Neural progenitor cell (in vitro differentiated cells): Measurements from ENCODE around the gene LIG3. TPM values are rescaled to one million over a fixed set of nuclear protein-coding genes. Genes with fewer than 3 reads are reported as not detected.
"Not testable (repeated sequence)": the region's sequence is repeated elsewhere in the genome, so short reads cannot be mapped to it uniquely, and the experiment has no call there.

Source experiments
- DNase-seq: peaks from one replicate; pipeline ENCODE4 v3.0.0-alpha.2; 2016; ENCODE audit warnings: low spot score
- H2AFZ ChIP-seq: fragments of 200-600 bp; sonication (generic); replicated peaks from 2 replicates; pipeline ENCODE4 v1.6.1; 2016; ENCODE audit warnings: antibody characterized with exemption
- H3F3A ChIP-seq: fragments of 200-600 bp; sonication (generic); 2 replicates; pipeline ENCODE4 v1.6.1; 2016; ENCODE audit warnings: antibody characterized with exemption, low read depth
- H3K27ac ChIP-seq: fragments of 200-600 bp; sonication (generic); 2 replicates; pipeline ENCODE4 v1.5.1; 2016; ENCODE audit warnings: mild to moderate bottlenecking
- H3K27me3 ChIP-seq: fragments of 200-600 bp; sonication (generic); 2 replicates; pipeline ENCODE4 v1.6.1; 2016; ENCODE audit warnings: mild to moderate bottlenecking, moderate library complexity
- H3K36me3 ChIP-seq: fragments of 200-600 bp; sonication (generic); 2 replicates; pipeline ENCODE4 v1.5.1; 2016
- H3K4me1 ChIP-seq: fragments of 200-600 bp; sonication (generic); 2 replicates; pipeline ENCODE4 v1.6.1; 2016; ENCODE audit warnings: mixed run types
- H3K4me2 ChIP-seq: fragments of 200-600 bp; sonication (generic); 2 replicates; pipeline ENCODE4 v1.6.1; 2016
- H3K4me3 ChIP-seq: fragments of 200-600 bp; sonication (generic); 2 replicates; pipeline ENCODE4 v1.5.1; 2016
- H3K79me2 ChIP-seq: fragments of 200-600 bp; sonication (generic); 2 replicates; pipeline ENCODE4 v1.6.1; 2016; ENCODE audit warnings: low read depth
- H3K9ac ChIP-seq: fragments of 200-600 bp; sonication (generic); 2 replicates; pipeline ENCODE4 v1.6.1; 2016
- H3K9me3 ChIP-seq: fragments of 200-600 bp; sonication (generic); 2 replicates; pipeline ENCODE4 v1.5.1; 2016; ENCODE audit warnings: low read depth
- H4K20me1 ChIP-seq: fragments of 200-600 bp; sonication (generic); 2 replicates; pipeline ENCODE4 v1.6.1; 2016; ENCODE audit warnings: low read depth
- H3K27ac Mint-ChIP-seq: 3 replicates; pipeline ENCODE4 v1.8.0; 2021; ENCODE audit warnings: mixed read lengths
- H3K27me3 Mint-ChIP-seq: 2 replicates; pipeline ENCODE4 v1.8.0; 2022; ENCODE audit warnings: low read depth, mild to moderate bottlenecking, inconsistent platforms, moderate library complexity, mixed read lengths; ENCODE audit not compliant: insufficient read depth
- H3K36me3 Mint-ChIP-seq: 3 replicates; pipeline ENCODE4 v1.8.0; 2021; ENCODE audit warnings: mixed read lengths
- H3K4me1 Mint-ChIP-seq: 3 replicates; pipeline ENCODE4 v1.8.0; 2021; ENCODE audit warnings: mixed read lengths
- H3K4me3 Mint-ChIP-seq: 3 replicates; pipeline ENCODE4 v1.8.0; 2021; ENCODE audit warnings: mild to moderate bottlenecking, moderate library complexity, mixed read lengths
- H3K9me3 Mint-ChIP-seq: 3 replicates; pipeline ENCODE4 v1.8.0; 2020; ENCODE audit warnings: mixed read lengths
- EZH2 ChIP-seq: fragments of 200-600 bp; sonication (generic); IDR thresholded peaks from 2 replicates; pipeline ENCODE4 v1.6.1; 2017; ENCODE audit warnings: antibody characterized with exemption, mild to moderate bottlenecking, moderate library complexity
- EZH2phosphoT487 ChIP-seq: fragments of 200-600 bp; sonication (generic); IDR thresholded peaks from 2 replicates; pipeline ENCODE4 v1.6.1; 2017; ENCODE audit warnings: antibody characterized with exemption
- total RNA-seq: library from RNA; depleted of rRNA; stranded (reverse); fragments of >200 nt; gene quantifications from 2 replicates; pipeline ENCODE4 v1.2.3, GENCODE V29; 2015; ENCODE audit warnings: low replicate concordance
- TF ChIP-seq, protein P1 (sequence below): fragments of 200-600 bp; sonication (generic); IDR thresholded peaks from 2 replicates; pipeline ENCODE4 v1.5.1; 2017; ENCODE audit warnings: antibody characterized with exemption, mild to moderate bottlenecking

The LIG3 gene
- total RNA-seq, 1 donor from 2014 or later, result 89.6 TPM

DNA sequence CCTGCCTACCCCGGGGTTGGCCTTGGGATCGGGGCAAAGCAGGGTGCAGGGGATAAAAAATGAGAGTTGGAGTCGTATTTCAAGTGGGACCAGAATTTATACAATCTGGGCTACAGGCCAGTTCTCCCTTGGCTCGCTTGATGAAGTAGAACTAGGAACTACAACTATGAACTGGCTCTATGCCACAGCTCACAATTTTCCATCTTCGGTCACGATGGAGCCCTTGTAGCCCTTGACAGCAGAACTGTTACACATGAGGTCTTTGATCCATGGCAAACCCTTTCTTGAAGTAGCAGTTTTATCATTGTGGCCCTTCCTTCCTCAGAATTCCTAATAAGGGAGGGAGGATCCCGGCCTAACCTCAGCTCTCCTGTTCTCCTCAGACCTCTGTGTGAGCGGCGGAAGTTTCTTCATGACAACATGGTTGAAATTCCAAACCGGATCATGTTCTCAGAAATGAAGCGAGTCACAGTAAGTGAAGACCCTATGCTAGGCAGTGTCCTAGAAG, 17.1 kb downstream of the LIG3 start:
- Histone ChIP-seq H3K4me1 (no peaks in the 10 kb centered on the region), H3K9ac (no peak overlapping the region), H4K20me1 (no peaks in the 10 kb centered on the region), H3K4me3 (no peak overlapping the region), H3K79me2 (no peaks in the 10 kb centered on the region), H3K36me3 (no peaks in the 10 kb centered on the region), H3K27ac (no peak overlapping the region), H2AFZ (no peak overlapping the region), H3K9me3 (no peaks in the 10 kb centered on the region), H3K27me3 (no peaks in the 10 kb centered on the region), H3K4me2 (no peak overlapping the region), H3F3A (peaks cover 9% of the 10 kb centered on the region)
- Mint-ChIP-seq H3K9me3 (no peaks in the 10 kb centered on the region), H3K27ac (no peak overlapping the region), H3K36me3 (peaks cover 41% of the 10 kb centered on the region), H3K4me1 (no peaks in the 10 kb centered on the region), H3K27me3 (peaks cover 1% of the 10 kb centered on the region), H3K4me3 (no peak overlapping the region)
- TF ChIP-seq EZH2 (no peak), EZH2phosphoT487 (no peak)
- TF ChIP-seq, protein P1, sequence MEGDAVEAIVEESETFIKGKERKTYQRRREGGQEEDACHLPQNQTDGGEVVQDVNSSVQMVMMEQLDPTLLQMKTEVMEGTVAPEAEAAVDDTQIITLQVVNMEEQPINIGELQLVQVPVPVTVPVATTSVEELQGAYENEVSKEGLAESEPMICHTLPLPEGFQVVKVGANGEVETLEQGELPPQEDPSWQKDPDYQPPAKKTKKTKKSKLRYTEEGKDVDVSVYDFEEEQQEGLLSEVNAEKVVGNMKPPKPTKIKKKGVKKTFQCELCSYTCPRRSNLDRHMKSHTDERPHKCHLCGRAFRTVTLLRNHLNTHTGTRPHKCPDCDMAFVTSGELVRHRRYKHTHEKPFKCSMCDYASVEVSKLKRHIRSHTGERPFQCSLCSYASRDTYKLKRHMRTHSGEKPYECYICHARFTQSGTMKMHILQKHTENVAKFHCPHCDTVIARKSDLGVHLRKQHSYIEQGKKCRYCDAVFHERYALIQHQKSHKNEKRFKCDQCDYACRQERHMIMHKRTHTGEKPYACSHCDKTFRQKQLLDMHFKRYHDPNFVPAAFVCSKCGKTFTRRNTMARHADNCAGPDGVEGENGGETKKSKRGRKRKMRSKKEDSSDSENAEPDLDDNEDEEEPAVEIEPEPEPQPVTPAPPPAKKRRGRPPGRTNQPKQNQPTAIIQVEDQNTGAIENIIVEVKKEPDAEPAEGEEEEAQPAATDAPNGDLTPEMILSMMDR, result no peak
- no peak for DNase-seq

DNA sequence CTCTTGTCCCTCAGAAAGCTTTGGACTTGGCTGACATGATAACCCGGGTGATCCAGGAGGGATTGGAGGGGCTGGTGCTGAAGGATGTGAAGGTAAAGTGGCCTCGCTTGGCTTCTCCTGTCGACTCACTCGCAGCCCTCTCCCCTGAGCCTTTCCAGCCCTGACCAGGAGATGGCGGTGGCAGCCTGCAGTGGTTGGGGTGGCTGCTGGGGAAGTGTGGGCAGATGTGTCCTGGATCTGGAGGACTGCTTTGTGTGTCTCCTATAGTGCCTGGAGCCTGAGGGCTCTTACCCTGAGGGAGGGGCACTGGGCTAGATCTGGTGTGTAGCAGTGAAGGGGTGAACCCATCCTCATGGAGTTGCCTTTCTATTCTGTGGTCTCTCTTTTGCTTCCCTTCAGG, 17.9 kb downstream of the LIG3 start:
- Histone ChIP-seq H3K27ac (no peak overlapping the region), H3F3A (peaks cover 9% of the 10 kb centered on the region), H3K27me3 (no peaks in the 10 kb centered on the region), H3K4me1 (no peaks in the 10 kb centered on the region), H3K79me2 (no peaks in the 10 kb centered on the region), H4K20me1 (no peaks in the 10 kb centered on the region), H3K9ac (no peak overlapping the region), H3K36me3 (no peaks in the 10 kb centered on the region), H3K4me3 (no peak overlapping the region), H3K9me3 (no peaks in the 10 kb centered on the region), H2AFZ (no peak overlapping the region), H3K4me2 (no peak overlapping the region)
- no peak for TF ChIP-seq EZH2phosphoT487
- TF ChIP-seq, protein P1, result peak; percentile 80
- peaks cover 37% of the 10 kb centered on the region for H3K36me3 Mint-ChIP-seq
- H3K27ac Mint-ChIP-seq, result no peak overlapping the region
- DNase-seq, result peak; percentile 77
- no peaks in the 10 kb centered on the region for H3K9me3 Mint-ChIP-seq
- H3K4me1 Mint-ChIP-seq, result no peaks in the 10 kb centered on the region
- no peak overlapping the region for H3K4me3 Mint-ChIP-seq
- H3K27me3 Mint-ChIP-seq, result peaks cover 2% of the 10 kb centered on the region

DNA sequence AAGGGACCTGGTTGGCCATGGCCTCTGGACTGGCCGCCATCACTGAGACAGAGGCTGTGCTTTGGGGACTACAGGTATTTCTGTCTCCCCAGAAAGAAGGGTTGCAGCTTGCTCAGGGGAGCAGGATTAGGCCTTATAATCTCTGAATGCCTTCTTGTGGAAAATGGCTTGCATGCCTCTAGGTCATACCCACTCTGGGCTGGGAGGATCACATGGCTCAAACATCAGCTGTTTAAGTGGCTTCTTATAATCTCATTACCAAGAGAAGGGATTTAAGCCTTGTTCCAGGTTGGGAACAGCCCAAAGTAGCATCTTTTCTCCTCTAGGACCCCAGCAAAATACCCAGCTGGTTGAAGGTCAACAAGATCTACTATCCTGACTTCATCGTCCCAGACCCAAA, 19.1 kb downstream of the LIG3 start:
- Histone ChIP-seq H3K9ac (no peak overlapping the region), H3K79me2 (no peaks in the 10 kb centered on the region), H3K4me2 (no peak overlapping the region), H3K4me1 (no peaks in the 10 kb centered on the region), H3F3A (peaks cover 9% of the 10 kb centered on the region), H2AFZ (no peak overlapping the region), H3K27ac (no peak overlapping the region), H3K9me3 (no peaks in the 10 kb centered on the region), H3K36me3 (no peaks in the 10 kb centered on the region), H4K20me1 (no peaks in the 10 kb centered on the region), H3K27me3 (no peaks in the 10 kb centered on the region), H3K4me3 (no peak overlapping the region)
- Mint-ChIP-seq H3K4me1 (no peaks in the 10 kb centered on the region), H3K9me3 (no peaks in the 10 kb centered on the region), H3K4me3 (no peak overlapping the region), H3K27me3 (peaks cover 2% of the 10 kb centered on the region), H3K36me3 (peaks cover 35% of the 10 kb centered on the region), H3K27ac (no peak overlapping the region)
- TF ChIP-seq EZH2 (no peak), EZH2phosphoT487 (no peak)
- TF ChIP-seq, protein P1, result no peak
- no peak for DNase-seq

DNA sequence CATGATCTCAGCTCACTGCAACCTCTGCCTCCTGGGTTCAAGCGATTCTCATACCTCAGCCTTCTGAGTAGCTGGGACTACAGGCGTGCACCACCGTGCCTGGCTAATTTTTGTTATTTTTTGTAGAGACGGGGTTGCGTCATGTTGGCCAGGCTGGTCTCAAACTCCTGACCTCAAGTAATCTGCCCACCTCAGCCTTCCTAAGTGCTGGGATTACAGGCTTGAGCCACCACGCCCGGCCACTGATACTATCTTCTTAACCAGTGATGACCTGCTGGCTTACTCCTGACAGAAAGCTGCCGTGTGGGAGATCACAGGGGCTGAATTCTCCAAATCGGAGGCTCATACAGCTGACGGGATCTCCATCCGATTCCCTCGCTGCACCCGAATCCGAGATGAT, 20.7 kb downstream of the LIG3 start:
- not testable (repeated sequence) for DNase-seq, H4K20me1 ChIP-seq, H3K4me3 Mint-ChIP-seq, H3K27ac ChIP-seq, H3K27ac Mint-ChIP-seq, H3K79me2 ChIP-seq, H3K4me3 ChIP-seq, H3K9me3 ChIP-seq, H3K9me3 Mint-ChIP-seq, H3K27me3 Mint-ChIP-seq, H3K4me1 ChIP-seq, H3K9ac ChIP-seq, H3K4me1 Mint-ChIP-seq, H3K36me3 ChIP-seq, H2AFZ ChIP-seq, H3K27me3 ChIP-seq, H3F3A ChIP-seq, H3K4me2 ChIP-seq
- peaks cover 34% of the 10 kb centered on the region for H3K36me3 Mint-ChIP-seq
